ENCODE data around the gene EIF3B.
"Not testable (repeated sequence)": the region's sequence is repeated elsewhere in the genome, so short reads cannot be mapped to it uniquely, and the experiment has no call there.

Gene EIF3B

DNA sequence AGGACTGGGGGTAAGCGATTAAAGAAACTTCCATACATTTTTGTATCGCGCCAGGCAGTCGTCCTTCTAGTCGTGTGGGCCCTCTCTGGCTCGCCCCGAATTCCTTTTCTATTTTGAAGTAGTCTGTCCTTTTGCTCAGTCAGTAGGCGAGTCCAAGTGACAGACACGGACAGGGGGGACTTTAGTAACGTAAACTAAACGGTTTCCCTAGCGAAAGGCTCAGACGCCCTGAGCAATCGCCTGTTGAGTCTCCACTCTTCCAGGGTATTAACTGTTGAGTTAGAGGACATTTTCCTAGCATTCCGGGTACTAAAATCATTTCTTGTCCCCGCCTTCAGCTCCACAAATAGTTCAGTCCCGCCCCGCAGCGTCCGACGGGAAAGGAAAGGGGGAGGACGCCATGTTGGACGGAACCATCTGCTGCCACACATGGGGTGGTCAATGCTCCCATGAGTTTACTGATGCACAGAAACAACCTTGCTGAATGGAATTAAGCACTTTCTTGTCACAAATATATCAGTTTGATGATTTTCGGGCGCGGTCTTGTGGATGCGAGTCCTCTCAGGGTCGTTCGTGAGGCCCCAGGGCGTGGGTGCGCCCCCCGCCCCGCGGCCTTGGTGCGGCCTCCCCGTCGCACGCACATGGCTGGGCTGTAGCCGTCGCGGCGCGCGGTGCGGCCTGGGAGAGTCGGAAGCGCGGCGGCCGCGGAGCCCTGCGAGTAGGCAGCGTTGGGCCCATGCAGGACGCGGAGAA lies at the start of gene EIF3B:
EIF3B (plus strand) TSS at position 642 of the 753 bp plus-strand sequence; CDS start at position 737, 95 bp downstream.
- peak; percentile 85 for DNase-seq (ENCODE audit: low read depth)

DNA sequence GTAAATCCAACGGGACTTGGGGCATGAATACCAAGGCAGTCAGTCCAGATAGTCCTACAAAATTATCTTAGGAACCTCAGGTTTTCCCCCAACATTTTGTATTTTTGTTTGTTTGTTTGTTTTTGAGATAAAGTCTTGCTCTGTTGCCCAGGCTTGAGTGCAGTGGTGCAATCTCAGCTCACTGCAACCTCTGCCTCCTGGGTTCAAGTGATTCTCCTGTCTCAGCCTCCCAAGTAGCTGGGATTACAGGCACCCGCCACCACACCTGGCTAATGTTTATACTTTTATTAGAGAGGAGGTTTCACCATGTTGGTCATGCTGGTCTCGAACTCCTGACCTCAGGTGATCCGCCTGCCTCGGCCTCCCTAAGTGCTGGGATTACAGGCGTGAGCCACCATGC lies 49.4 kb upstream of the EIF3B start:
- not testable (repeated sequence) for DNase-seq (ENCODE audit: low read depth)

DNA sequence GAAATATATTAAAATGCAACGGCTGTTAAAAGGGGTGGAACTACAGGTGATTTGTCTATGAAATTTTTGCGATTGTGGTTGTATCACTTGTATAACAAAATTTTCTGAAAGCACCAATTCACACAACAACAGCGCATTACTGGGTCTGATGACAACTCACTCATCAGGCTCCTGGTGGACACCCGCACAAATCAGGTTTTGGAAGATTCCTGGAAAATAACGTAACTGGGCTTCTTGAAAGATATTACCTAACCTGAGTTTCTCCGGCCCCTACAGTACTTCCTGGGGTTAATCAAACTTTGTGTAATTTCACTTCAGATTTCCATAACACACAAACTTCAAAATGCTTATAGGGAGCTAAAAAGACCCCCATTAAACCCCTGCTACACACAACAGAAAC lies 47.9 kb upstream of the EIF3B start:
- DNase-seq (ENCODE audit: low read depth) = no peak

DNA sequence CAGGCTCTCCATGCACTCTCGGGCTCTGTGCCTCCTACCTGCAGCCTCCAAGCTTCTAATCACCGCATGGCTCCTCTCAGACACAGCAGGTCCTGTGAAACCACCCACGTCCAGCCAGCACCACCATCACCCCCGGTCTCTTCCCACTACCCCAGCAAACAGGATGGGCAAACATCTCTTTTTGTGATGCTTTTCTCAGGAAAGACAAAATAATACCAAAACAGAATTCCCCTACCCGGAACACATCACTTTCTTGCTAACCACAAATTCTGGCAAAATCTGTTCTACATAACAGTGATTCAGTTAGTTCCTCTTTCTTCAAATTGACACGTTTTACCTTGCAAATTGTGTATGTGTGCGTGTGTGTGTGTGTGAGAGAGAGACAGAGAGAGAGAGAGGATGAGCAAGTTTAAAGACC lies 46.9 kb upstream of the EIF3B start:
- DNase-seq (ENCODE audit: low read depth) = no peak

DNA sequence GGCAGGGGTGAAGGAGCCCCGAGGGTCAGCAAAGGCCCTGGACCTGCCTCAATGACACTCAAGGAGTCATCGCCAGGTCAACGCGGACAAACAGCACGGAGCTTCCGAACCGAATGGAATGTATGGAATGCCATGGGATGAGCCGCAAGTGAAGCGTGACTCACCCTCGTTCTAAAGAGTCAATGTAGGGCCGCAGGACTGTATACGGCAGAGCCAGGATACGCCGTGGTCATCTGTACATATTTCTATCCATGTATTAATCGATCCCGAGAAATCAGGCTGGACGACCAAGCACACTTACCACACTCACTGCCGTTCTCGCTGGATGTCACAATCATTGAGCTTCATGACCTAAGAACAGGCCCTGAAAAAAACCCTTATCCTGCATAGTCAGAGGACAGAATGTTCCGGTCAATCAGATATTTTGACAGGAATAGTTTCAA lies 44.7 kb upstream of the EIF3B start:
- no peak for DNase-seq (ENCODE audit: low read depth)

DNA sequence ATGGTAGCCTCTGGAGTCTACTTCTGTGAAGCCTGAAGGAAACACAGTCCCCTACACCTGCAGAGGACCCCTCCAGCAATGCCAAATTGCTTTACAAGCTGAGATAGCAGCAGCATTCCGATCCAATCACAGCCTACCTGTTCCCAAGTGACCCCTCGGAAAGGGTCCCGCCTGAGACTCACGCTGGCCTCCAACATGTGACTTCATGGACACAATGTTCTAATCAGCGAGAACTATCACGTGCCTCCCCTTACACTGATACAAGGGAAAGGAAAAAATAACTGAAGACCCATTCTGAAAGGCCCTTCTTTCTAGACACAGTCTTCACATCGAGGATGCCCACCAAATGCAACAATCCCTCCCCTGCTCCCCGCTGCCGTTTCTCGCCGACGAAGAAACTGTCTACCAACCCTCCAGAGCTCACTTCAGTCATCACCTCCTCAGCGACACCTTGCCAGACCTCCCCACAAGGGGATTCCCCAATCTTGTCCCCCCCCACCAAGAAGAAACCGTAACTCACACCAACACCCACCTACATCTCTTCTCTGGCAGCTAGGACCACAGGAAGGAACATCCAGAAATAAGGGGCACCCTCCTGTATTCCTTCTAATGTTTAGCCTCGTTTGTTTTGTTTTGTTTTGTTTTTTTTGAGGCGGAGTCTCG lies 42.2 kb upstream of the EIF3B start:
- DNase-seq (ENCODE audit: low read depth) = no peak

DNA sequence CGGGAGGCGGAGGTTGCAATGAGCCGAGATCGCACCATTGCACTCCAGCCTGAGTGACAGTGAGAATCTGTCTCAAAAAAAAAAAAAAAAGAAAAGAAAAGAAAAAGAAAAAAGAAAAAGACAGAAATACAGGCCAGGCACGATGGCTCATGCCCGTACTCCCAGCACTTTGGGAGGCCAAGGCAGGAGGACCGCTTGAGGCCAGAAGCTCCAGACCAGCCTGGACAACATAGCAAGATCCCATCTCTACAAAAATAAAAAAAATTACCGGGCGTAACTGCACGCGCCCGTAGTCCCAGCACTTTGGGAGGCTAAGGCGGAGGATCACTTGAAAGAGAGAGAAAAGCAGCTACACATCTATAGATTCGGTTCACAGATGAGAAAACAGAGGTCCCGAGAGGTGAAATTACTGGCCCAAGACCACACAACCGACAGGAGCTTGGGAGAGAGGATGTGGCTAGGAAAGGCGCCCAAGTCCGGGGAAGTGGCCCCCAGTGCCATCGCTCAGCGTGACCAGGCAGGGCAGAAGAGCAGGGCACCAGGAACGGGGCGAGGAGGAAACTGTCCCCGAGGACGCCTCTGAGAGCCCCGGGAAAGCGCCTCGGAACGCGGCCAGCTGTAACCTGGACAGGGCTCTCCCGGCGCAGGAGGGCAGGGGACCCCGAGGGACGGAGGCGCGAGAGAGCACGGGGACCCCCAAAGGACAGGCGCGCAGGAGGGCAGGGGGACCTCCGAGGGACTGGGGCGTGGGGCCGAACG lies 41.0 kb upstream of the EIF3B start:
- peak; percentile 2 for DNase-seq (ENCODE audit: low read depth)

DNA sequence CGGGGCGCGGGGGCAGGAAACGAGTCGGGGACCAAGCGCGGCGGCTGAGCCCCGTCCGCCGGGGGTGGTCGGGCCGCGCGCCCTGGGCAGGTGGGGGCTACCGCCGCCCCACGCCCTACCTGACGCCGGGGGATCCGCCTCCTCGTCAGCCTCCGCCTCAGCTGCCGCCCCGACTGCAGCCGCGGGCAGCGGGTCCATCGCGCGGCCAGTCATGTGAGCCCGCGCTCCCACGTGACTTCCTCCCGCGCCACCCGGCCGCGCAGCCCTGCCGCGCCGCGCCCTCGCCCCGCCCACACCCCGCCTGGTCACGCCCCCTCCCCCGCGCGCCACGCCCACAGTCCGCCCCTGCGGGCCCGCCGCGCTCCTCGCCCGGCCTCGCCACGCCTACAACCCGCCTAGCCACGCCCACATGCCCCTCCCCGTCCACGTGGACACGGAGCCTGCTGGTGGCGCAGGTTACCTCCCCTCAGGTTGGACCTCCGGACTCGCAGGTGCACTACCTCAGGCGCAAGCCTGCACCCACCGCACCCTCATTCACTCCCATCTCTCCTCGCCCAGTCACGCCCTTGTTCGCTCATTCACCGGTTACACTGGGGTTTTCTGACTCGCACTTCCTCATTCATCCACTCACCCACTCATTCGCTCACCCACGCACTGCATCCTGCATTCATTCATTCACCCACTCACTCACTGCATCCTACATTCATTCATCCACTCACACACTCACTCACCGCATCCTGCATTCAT lies 40.2 kb upstream of the EIF3B start, which contains the start of gene SNX8:
SNX8 (minus strand) TSS at position 233 of the 747 bp plus-strand sequence; CDS start at position 213, 20 bp downstream.
- DNase-seq (ENCODE audit: low read depth) = peak; percentile 98

DNA sequence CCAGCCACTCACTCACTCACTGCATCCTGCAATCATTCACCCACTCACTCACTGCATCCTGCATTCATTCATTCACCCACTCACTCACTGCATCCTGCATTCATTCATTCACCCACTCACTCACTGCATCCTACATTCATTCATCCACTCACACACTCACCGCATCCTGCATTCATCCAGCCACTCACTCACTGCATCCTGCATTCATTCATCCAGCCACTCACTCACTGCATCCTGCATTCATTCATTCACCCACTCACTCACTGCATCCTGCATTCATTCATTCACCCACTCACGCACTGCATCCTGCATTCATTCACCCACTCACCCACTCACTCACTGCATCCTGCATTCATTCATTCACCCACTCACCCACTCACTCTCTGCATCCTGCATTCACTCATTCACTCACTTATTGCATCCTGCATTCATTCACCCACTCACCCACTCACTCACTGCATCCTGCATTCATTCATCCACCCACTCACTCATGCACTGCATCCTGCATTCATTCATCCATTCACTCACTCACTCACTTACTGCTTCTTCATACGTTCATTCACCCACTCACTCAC lies 39.6 kb upstream of the EIF3B start:
- not testable (repeated sequence) for DNase-seq (ENCODE audit: low read depth)

DNA sequence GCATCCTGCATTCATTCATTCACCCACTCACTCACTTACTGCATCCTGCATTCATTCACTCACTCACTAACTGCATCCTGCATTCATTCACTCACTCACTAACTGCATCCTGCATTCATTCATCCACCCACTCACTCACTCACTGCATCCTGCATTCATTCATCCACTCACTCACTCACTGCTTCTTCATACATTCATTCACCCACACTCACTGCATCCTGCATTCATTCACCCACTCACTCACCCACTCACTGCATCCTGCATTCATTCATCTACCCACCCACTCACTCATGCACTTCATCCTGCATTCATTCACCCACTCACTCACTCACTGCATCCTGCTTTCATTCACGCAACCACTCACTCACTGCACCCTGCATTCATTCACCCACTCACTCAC lies 38.8 kb upstream of the EIF3B start:
- no peak for DNase-seq (ENCODE audit: low read depth)

DNA sequence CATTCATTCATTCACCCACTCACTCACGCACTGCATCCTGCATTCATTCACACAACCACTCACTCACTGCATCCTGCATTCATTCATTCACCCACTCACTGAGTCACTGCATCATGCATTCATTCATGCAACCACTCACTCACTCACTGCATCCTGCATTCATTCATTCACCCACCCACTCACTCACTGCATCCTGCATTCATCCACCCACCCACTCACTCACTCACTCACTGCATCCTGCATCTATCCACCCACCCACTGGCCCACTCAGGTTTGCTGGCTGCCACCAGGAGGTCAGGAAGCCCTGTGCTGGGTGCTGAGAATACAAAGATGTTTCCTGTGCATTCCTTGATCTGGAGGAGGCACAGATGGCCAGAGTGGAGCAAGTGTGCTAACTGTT lies 38.0 kb upstream of the EIF3B start:
- no peak for DNase-seq (ENCODE audit: low read depth)

DNA sequence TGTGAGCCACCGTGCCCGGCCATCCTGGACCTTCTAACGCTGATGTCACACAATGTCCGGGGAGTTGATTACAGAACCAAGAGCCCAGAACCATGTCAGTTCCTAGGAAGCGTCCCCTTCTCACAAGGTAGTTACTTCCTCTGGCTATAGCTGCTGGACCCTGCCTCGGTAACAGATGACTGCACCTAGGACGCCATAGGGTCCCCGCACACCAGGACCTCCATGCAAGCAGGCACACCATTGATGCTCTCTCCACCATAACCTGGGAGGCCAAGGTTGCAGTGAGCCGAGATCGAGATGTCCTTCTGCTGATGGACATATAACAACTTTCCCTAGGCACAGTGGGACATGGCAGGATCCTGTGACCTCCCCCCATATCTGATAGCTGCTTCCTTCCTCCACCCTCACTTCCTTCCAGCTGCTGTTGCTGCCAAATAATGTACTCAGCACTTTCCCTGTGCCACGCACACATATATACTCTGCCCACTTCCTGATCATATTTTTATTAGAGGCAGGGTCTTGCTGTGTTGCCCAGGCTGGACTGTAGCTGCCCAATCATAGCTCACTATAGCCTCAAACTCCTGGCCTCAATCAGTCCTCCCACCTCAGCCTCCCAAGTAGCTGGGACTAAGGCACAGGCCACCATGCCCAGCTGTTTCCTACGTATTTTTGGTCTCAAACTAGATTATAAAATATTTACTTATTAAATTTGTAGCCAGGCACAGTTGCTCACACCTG lies 36.9 kb upstream of the EIF3B start:
- no peak for DNase-seq (ENCODE audit: low read depth)

DNA sequence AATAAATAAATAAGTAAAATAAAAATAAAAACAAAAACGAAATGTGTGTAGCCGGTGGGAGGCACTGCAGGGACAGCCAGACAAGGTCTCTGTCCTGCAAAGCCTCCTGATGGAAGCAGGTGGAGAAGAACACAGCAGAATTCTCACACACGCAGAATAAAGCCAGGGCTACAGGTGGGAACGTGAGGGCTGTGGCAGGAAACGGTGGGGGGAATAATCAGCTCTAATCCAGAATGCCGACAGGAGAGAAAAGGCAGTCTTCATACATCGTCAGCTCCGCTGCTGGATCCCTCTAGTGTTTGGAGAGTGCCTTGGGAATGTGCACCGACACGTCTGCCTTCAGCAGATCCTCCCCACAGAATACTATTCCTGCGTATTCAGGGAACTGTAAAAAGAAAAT lies 33.6 kb upstream of the EIF3B start:
- no peak for DNase-seq (ENCODE audit: low read depth)

DNA sequence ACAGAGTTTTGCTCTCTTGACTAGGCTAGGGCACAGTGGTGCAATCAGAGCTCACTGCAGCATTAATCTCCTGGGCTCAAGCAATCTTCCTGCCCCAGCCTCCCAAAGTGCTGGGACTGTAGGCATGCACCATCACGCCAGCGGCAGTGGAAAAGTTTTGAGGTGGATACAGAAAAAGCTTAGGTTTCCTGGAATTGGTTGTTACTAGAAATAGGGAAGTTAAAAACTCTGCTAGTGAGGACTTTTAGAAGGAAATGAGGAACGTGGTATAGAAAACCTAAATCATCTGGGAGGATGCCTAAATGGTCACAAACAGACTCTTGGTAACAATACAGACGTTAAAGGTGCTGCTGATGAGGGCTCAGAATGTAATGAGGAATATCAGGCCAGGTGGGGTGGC lies 29.5 kb upstream of the EIF3B start:
- no peak for DNase-seq (ENCODE audit: low read depth)

DNA sequence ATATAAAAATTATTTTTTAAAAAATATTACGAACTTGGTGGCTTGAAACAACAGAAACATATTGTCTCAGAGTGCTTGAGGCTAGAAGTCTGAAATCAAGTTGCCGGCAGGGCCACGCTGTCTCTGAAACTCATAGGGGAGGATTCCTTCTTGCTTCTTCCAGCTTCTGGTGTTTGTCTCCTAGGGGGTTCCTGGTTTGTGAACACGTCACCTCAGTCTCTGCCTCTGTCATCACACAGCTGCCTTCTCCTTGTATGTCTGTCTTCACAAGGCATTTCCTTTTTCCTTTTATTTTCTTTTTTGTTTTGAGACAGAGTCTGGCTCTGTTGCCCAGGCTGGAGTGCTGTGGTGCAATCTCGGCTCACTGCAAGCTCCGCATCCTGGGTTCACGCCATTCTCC lies 27.7 kb upstream of the EIF3B start:
- DNase-seq (ENCODE audit: low read depth) = no peak

DNA sequence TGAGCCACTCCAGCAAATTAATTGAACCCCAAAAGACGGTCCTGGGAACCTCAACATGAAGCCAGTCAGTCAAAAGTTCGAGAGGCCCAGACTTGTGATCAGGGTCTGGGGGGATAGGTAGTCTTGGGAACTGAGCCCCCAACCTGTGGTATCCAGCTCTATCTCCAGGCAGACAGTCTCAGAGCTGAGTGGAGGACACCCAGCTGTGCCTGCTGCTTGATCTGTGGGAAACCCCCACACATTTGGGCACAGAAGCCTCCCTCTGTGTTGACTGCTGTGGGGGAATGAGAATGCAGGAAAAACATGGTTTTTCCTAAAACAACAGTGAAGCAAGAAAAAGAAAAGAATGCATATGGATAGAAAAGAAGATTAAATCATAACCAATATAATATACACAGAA lies 24.1 kb upstream of the EIF3B start:
- DNase-seq (ENCODE audit: low read depth) = no peak

DNA sequence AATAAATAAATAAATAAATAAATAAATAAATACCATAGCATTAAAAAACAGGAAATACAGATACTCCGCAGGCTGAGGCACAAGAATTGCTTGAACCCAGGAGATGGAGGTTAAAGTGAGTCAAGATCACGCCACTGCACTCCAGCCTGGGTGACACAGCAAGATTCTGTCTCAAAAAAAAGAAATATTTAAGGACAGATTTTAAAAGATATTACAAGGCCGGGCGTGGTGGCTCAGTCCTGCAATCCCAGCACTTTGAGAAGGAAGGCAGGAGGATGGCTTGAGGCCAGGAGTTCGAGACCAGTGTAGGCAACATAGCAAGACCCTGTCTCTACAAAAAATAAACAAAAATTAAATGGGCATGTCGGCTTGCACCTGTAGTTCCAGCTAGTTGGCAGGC lies 22.9 kb upstream of the EIF3B start:
- no peak for DNase-seq (ENCODE audit: low read depth)

DNA sequence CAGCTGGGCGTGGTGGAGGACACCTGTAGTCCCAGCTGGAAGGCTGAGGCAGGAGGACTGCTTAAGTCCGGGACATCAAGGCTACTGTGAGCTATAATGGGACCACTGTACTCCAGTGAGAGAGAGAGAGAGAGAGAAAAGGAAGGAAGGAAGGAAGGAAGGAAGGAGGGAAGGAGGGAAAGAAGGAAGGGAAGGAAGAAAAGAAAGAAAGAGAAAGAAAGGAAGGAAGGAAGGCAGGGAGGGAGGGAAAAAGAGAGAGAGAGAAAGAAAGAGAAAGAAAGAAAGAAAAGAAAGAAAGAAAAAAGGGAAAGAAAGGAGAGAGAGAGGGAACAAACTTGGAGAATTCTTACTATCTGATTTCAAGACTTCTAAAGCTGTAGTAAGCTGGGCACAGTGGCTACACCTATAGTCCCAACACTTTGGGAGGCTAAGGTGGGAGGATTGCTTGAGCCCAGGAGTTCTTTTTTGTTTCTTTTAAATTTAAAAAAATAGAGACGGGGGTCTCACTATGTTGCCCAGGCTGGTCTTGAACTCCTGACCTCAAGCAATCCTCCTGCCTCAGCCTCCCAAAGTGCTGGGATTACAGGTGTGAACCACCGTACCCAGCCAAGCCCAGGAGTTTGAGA lies 21.9 kb upstream of the EIF3B start:
- not testable (repeated sequence) for DNase-seq (ENCODE audit: low read depth)

DNA sequence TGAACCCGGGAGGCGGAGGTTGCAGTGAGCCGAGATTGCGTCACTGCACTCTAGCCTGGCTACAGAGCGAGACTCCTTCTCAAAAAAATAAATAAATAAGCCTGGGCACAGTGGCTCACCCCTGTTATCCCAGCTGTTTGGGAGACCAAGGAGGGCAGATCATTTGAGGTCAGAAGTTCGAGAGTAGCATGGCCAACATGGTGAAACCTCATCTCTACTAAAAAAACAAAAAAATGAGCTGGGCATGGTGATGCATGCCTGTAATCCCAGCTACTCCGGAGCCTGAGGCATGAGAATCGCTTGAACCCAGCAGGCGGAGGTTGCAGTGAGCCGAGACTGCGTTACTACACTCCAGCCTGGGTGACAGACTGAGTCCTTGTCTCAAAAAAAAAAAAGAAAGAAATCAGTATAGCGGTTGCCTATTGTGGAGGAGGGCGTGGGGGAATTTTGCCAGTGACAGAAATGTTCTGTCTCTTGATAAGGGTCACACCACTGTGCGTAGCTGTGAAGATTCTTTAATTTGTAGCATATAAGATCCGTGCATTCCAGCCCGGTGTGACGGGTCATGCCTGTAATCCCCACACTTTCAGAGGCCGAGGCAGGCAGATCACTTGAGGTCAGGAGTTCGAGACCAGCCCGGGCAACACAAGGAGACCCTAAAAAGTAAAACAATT lies 17.9 kb upstream of the EIF3B start:
- no peak for DNase-seq (ENCODE audit: low read depth)
